Measurements from ENCODE around the gene KHNYN. TPM values are rescaled to one million over a fixed set of nuclear protein-coding genes. Genes with fewer than 3 reads are reported as not detected.

KHNYN gene
- total RNA-seq, 8 experiments from 2014 or later, result 8.5 to 59.9 (median 17.4) TPM

DNA sequence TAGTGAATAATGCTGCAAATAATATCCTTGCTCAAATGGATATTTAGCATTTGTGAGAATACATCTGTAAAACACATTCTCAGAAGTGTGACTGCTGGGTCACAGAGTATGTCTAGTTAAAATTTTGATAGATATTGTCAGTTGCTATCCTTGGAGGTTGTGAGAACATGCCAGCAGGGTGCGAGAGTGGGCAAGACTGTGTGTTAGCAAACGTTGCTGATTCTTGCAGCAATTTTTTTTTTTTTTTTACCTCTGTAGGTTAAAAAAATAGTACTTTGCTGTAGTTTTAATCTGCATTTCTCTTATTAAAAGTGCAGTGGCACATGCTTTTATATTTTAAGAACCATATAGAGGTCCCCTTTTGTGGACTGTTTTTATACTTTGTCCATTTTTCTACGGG is 35.5 kb upstream of the KHNYN start:
- in situ Hi-C loops (cut with MboI; ENCODE audit: low pct_unique_long_range_greater_than_20kb in 2 of 9, low sequenced_read_pairs in 9 of 9, unreplicated experiment in 9 of 9), result no loop called here
- Histone ChIP-seq H3K4me3 (no peak overlapping the region), H3K27ac (no peak overlapping the region), H3K4me1 (replicated peaks in 1 of 2) (peaks cover 0 to 6% of the 10 kb centered on the region in 2 donors)
- WGBS, 10 experiments, result 10 to 77% (median 51%) methylated on average over 2 to 3 of the region's 3 CpGs
- ATAC-seq (replicated peaks in 6 of 8), result peak in 1 of 8 experiments; percentile 3

- no peak overlapping the region for H3K4me3 ChIP-seq
- WGBS, 10 experiments, result 0 to 100% (median 61%) methylated on average over 1 to 6 of the region's 8 CpGs; no CpG with 5 or more reads in 2 of the 10 experiments
- in situ Hi-C loops (cut with MboI; ENCODE audit: low pct_unique_long_range_greater_than_20kb in 2 of 9, low sequenced_read_pairs in 9 of 9, unreplicated experiment in 9 of 9), result no loop called here
- ATAC-seq (replicated peaks in 6 of 8), result peak in 3 of 8 experiments; percentile 11 to 70 (median 67)
- H3K4me1 ChIP-seq (replicated peaks in 1 of 2), result peaks cover 12 to 15% of the 10 kb centered on the region in 2 donors
- H3K27ac ChIP-seq, result no peak overlapping the region
Observed at GRCh38 chr14:24395609-24396582, 33.9 kb upstream of the KHNYN start.

- Histone ChIP-seq H3K4me3 (no peak overlapping the region), H3K4me1 (replicated peaks in 1 of 2) (peaks cover 12 to 15% of the 10 kb centered on the region in 2 donors), H3K27ac (no peak overlapping the region)
- in situ Hi-C loops (cut with MboI; ENCODE audit: low pct_unique_long_range_greater_than_20kb in 2 of 9, low sequenced_read_pairs in 9 of 9, unreplicated experiment in 9 of 9), result no loop called here
- 0 to 100% (median 50%) methylated on average over 1 to 3 of the region's 6 CpGs; no CpG with 5 or more reads in 4 of the 10 experiments for WGBS, 10 experiments
- no peak for ATAC-seq (replicated peaks in 6 of 8)
Observed at GRCh38 chr14:24397639-24398292, 32.0 kb upstream of the KHNYN start.

DNA sequence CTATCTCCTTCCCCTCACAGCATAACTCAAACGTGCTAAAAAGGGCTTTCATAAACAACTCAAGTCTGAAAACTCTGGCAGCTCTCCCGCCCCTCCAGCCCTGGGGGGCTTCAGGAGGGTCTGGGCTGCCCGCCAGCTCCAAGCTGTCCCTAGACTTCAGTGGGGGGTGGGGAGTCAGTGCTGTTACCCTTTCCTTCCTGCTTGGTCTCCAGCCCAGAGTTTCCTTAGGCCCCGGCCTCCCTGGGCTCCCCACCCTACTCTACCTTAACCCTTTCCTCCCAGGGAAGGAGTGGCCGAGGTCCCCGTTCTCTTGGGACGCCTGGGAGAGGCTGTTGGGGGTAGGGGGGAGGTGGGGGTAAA is 31.5 kb upstream of the KHNYN start:
- 57% methylated on average over 2 of the region's 7 CpGs; no CpG with 5 or more reads in 9 of the 10 experiments for WGBS, 10 experiments
- Histone ChIP-seq H3K4me3 (peak overlapping the region in 1 of 5 donors; percentile 41), H3K27ac (no peak overlapping the region), H3K4me1 (replicated peaks in 1 of 2) (peaks cover 12 to 15% of the 10 kb centered on the region in 2 donors)
- in situ Hi-C loops (cut with MboI; ENCODE audit: low pct_unique_long_range_greater_than_20kb in 2 of 9, low sequenced_read_pairs in 9 of 9, unreplicated experiment in 9 of 9), result no loop called here
- peak in 7 of 8 experiments; percentile 1 to 49 (median 2) for ATAC-seq (replicated peaks in 6 of 8)

DNA sequence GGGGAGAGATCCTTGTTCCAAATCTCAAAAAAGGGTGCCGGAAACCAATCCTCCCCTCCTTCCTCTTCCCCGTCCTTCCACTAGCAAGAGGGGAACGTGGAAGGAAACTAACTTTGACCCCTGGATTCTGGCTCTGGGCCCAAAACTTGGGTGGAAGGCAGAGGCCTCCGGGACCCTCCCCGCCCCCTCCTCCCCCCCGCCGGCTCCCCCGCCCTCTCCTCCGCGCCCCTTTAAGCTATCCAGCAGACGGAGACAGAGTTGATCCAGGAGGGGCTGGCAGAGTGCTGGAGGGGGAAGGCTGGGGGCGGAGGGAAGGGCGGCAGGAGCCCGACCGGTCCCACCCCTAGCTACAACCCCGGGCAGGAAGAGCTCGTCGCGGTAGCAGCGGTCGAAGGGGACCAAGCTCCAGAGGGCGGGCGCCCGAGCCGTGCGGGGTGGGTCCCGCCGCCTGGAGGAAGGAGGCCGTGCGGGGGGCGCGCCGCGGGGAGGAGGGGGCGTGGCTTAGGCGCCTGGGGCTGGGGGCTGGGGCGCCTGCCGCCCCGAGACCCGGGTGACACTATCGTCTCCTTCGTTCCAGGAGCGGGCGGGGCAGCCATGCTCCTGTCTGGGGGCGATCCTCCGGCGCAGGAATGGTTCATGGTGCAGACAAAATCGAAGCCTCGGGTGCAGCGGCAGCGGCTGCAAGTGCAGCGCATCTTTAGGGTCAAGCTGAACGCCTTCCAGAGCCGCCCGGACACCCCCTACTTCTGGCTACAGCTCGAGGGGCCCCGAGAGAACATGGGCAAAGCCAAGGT is 30.9 kb upstream of the KHNYN start, which contains the start of gene NYNRIN:
Gene NYNRIN, plus strand, starts transcription at position 351 of the 794 bp plus-strand sequence. Its CDS starts 244 bp downstream, at position 595.
- Histone ChIP-seq H3K27ac (peak within 1 kb of the TSS in 1 of 2 donors; percentile 27), H3K4me3 (peak within 1 kb of the TSS; percentile 34 to 46 (median 41)), H3K4me1 (replicated peaks in 1 of 2) (peaks cover 12 to 15% of the 10 kb centered on the region in 2 donors)
- WGBS, 10 experiments, result 0% methylated on average over 2 of the region's 57 CpGs; no CpG with 5 or more reads in 9 of the 10 experiments
- in situ Hi-C loops (cut with MboI; ENCODE audit: low pct_unique_long_range_greater_than_20kb in 2 of 9, low sequenced_read_pairs in 9 of 9, unreplicated experiment in 9 of 9), result no loop called here
- ATAC-seq (replicated peaks in 6 of 8), result peak; percentile 28 to 92 (median 87)

GRCh38 chr14:24399447-24399822 is 30.3 kb upstream of the KHNYN start:
- peak in 6 of 8 experiments; percentile 5 to 43 (median 34) for ATAC-seq (replicated peaks in 6 of 8)
- Histone ChIP-seq H3K4me1 (replicated peaks in 1 of 2) (peaks cover 12 to 15% of the 10 kb centered on the region in 2 donors), H3K27ac (peak overlapping the region in 1 of 2 donors; percentile 27), H3K4me3 (peak overlapping the region; percentile 34 to 46 (median 41))
- WGBS, 10 experiments, result 10% methylated on average over 4 of the region's 8 CpGs; no CpG with 5 or more reads in 9 of the 10 experiments
- in situ Hi-C loops (cut with MboI; ENCODE audit: low pct_unique_long_range_greater_than_20kb in 2 of 9, low sequenced_read_pairs in 9 of 9, unreplicated experiment in 9 of 9), result no loop called here

DNA sequence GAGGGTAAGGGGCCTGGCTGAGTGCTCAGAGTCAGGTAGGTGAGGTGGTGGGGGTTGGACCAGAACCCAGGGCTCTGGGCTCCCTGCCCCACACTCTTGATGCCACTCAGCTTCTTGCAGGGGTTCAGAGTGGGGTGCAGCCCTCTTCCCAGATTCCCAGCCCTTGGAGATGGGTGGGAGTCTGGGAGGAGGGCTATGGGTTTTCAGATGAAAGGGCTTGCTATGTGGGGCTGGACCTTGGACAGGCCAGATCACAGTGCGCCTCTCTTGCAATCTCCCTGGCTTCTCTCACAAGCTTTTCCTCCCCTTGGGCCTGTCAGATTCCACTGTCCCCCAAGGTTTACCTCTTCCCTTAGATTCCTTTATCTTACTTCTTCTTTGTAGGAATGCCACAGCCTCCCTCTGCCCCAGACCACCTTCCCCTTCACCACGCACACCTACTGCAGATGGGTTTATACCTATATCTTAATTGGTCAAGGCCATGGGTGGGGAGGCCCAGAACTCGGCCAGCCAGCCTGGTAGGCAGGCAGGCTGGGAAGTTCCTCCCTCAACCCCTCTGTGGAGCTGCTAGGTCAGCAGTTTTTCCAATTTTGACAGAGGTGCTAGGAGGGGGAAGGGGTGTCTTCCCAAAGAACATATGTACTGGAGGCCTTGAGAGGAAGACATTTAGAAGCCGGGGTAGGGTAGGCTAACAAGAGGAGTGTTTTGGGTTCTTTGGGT is 29.6 kb upstream of the KHNYN start:
- ATAC-seq (replicated peaks in 6 of 8), result no peak
- no peak overlapping the region for H3K27ac ChIP-seq
- peak overlapping the region; percentile 34 to 46 (median 41) for H3K4me3 ChIP-seq
- in situ Hi-C loops (cut with MboI; ENCODE audit: low pct_unique_long_range_greater_than_20kb in 2 of 9, low sequenced_read_pairs in 9 of 9, unreplicated experiment in 9 of 9), result no loop called here
- H3K4me1 ChIP-seq (replicated peaks in 1 of 2), result peaks cover 12 to 15% of the 10 kb centered on the region in 2 donors
- 20 to 100% (median 67%) methylated on average over 1 to 3 of the region's 4 CpGs; no CpG with 5 or more reads in 3 of the 10 experiments for WGBS, 10 experiments

GRCh38 chr14:24401810-24402702 is 27.7 kb upstream of the KHNYN start:
- 30 to 100% (median 80%) methylated on average over 1 to 3 of the region's 9 CpGs; no CpG with 5 or more reads in 3 of the 10 experiments for WGBS, 10 experiments
- Histone ChIP-seq H3K4me1 (replicated peaks in 1 of 2) (peaks cover 12 to 15% of the 10 kb centered on the region in 2 donors), H3K4me3 (no peak overlapping the region), H3K27ac (no peak overlapping the region)
- peak in 1 of 8 experiments; percentile 2 for ATAC-seq (replicated peaks in 6 of 8)
- in situ Hi-C loops (cut with MboI; ENCODE audit: low pct_unique_long_range_greater_than_20kb in 2 of 9, low sequenced_read_pairs in 9 of 9, unreplicated experiment in 9 of 9), result no loop called here

DNA sequence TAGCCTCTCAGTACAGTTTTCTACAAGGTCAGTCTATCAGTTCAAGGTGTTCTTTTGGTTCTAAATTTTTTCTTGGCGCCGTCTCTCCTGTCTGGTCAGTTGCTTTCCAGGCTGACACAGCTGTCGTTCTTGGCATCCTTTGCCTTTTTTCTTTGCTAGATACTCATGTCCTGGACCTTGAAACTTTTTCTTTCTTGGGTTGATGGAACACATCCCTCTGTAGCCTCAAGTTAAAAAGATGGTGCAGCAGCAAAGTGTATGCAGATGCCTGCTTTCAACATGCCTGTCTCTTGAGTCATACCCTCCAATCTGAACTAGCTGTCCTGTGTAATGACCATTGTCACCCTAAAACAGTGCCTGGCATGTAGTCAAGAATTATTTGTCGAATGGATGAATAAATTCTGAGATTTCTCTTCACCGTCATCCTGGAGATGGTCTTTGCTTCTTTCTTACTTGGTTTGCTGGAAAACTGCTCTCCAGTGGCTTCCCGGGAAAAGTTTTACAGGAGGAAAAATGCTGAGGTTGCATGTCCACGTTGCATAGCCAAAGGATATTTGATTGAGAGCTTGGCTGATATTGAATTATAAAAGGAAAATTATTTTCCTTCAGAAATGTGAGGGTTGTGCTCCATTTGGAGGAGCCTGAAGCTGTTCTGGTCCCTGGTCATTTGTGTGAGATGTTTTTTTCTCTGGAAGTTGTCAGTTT is 26.3 kb upstream of the KHNYN start:
- peak in 2 of 8 experiments; percentile 7 to 9 for ATAC-seq (replicated peaks in 6 of 8)
- H3K4me1 ChIP-seq (replicated peaks in 1 of 2), result peaks cover 11 to 12% of the 10 kb centered on the region in 2 donors
- H3K27ac ChIP-seq, result no peak overlapping the region
- in situ Hi-C loops (cut with MboI; ENCODE audit: low pct_unique_long_range_greater_than_20kb in 2 of 9, low sequenced_read_pairs in 9 of 9, unreplicated experiment in 9 of 9), result no loop called here
- WGBS, 10 experiments, result 6 to 93% (median 77%) methylated on average over 3 to 7 of the region's 7 CpGs
- H3K4me3 ChIP-seq, result no peak overlapping the region

DNA sequence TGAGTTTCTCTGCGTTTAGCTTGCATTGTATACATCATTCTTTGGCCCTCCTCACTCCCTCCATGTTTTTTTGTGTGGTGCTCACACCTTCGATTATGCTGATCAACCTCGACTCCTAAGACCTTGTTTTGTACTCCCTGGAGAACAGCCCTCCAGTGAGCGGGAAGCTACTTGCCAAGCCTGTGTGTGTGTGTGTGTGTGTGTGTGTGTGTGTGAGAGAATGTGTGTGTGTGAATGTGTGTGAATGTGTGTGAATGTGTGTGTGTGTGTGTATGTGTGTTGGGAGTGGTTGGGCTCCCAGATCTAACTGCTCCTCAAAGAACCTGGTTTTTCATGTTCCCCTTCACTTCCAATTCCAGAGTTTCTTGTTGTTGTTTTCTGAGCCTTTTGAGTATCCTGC is 24.9 kb upstream of the KHNYN start:
- H3K4me3 ChIP-seq, result no peak overlapping the region
- in situ Hi-C loops (cut with MboI; ENCODE audit: low pct_unique_long_range_greater_than_20kb in 2 of 9, low sequenced_read_pairs in 9 of 9, unreplicated experiment in 9 of 9), result no loop called here
- no peak for ATAC-seq (replicated peaks in 6 of 8)
- no peak overlapping the region for H3K27ac ChIP-seq
- 40 to 100% (median 80%) methylated on average over 1 to 2 of the region's 4 CpGs; no CpG with 5 or more reads in 4 of the 10 experiments for WGBS, 10 experiments
- peaks cover 4 to 9% of the 10 kb centered on the region in 2 donors for H3K4me1 ChIP-seq (replicated peaks in 1 of 2)

DNA sequence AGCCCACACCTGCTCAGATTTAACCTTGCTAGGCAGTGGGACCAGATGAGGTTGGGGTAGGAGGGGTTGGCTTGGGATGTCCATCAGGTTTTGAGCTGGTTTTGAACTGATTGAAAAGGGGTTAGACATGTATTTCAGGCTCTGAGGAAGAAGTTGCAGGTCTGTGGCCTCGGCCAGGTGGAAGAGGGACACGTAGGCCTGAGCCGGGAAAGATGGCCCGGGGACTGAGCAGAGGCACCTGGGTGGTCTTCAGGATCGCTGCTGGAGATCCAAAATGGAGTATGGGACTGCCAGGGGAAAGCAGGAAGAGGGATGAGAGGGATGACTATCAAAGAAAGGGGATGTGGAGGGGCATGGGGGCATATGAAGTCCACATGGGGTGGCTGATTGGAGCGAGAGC is 23.3 kb upstream of the KHNYN start:
- H3K4me1 ChIP-seq (replicated peaks in 1 of 2), result no peaks in the 10 kb centered on the region

More for the DNA sequence above, 23.3 kb upstream of the KHNYN start:
- in situ Hi-C loops (cut with MboI; ENCODE audit: low pct_unique_long_range_greater_than_20kb in 2 of 9, low sequenced_read_pairs in 9 of 9, unreplicated experiment in 9 of 9), result no loop called here
- WGBS, 10 experiments, result 70 to 90% methylated on average over 2 to 5 of the region's 6 CpGs; no CpG with 5 or more reads in 8 of the 10 experiments
- no peak overlapping the region for H3K4me3 ChIP-seq
- no peak for ATAC-seq (replicated peaks in 6 of 8)
- H3K27ac ChIP-seq, result no peak overlapping the region

Measured in motor neuron (in vitro differentiated cells).